ENCODE results near the gene DYNLL1. TPM values are rescaled to one million over a fixed set of nuclear protein-coding genes. Genes with fewer than 3 reads are reported as not detected.

Gene DYNLL1
- polyA plus RNA-seq, 1 experiment: 720 TPM

DNA sequence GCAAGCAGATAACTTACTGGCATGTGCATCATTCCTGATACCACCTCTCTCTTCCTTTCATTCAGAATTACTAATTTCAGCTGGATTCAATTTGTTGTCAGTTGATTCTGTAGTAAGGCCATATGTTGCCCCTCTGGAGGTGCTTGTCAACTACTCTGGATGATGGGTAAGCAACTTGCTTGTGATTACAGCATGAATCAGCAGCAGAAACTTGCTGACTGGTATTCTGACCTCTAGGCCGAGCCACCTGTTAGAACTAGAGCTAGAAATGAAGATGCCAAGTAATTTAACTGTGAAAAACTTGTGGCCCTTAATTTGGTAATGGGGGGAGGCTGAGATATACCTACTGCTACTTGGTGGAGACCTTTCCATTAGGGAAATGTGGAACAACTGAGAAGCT, 43.4 kb downstream of the DYNLL1 start:
- TF ChIP-seq, protein P1, sequence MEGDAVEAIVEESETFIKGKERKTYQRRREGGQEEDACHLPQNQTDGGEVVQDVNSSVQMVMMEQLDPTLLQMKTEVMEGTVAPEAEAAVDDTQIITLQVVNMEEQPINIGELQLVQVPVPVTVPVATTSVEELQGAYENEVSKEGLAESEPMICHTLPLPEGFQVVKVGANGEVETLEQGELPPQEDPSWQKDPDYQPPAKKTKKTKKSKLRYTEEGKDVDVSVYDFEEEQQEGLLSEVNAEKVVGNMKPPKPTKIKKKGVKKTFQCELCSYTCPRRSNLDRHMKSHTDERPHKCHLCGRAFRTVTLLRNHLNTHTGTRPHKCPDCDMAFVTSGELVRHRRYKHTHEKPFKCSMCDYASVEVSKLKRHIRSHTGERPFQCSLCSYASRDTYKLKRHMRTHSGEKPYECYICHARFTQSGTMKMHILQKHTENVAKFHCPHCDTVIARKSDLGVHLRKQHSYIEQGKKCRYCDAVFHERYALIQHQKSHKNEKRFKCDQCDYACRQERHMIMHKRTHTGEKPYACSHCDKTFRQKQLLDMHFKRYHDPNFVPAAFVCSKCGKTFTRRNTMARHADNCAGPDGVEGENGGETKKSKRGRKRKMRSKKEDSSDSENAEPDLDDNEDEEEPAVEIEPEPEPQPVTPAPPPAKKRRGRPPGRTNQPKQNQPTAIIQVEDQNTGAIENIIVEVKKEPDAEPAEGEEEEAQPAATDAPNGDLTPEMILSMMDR (IDR thresholded peaks at IDR 0.05; ENCODE audit: low read depth, low read length): no peak
- Histone ChIP-seq H3K27me3 (ENCODE audit: control insufficient read depth, insufficient read depth, low read length) (no peaks in the 10 kb centered on the region), H3K9me3 (ENCODE audit: control insufficient read depth, insufficient read depth, low read length) (no peaks in the 10 kb centered on the region; the same call in 1 of the 2 replicates), H3K27ac (ENCODE audit: low read depth, low read length) (peak overlapping the region; percentile 25), H3K4me3 (ENCODE audit: low read depth, low read length) (no peak overlapping the region)
- POLR2A ChIA-PET: interaction anchor here (0.9 to 1.1 kb wide), 2 partner anchors 10 to 65 kb away, joined by 3 read pairs; no protein-coding TSS in a partner anchor
- CTCF ChIA-PET: interaction anchor here (1.0 kb wide), 2 partner anchors 44 to 222 kb away, joined by 3 to 6 read pairs; no protein-coding TSS in a partner anchor
- DNase-seq (ENCODE audit: low read depth, low spot score): no peak

DNA sequence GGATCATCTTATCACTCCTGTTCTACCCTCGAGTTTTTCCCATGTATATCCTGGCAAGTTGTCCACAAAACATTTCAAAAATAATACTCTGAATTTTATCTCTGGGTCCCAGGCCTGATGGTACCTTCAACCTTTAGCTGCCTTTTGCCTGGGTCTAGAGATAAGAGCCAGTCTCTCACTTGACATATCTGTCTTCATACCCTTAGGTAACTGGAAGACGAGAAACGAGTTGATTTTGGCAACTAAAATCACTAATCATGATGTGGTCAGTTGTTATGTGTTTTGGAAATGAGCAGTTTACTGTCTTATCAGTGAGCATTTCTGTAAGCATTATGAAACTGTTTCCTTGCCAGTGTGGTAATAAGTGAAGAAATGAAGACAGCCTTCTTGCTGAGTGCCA, 44.5 kb downstream of the DYNLL1 start:
- ChIA-PET CTCF (no interaction called here), POLR2A (no interaction called here)
- no peaks in the 10 kb centered on the region for H3K9me3 ChIP-seq (ENCODE audit: control insufficient read depth, insufficient read depth, low read length)
- no peaks in the 10 kb centered on the region for H3K27me3 ChIP-seq (ENCODE audit: control insufficient read depth, insufficient read depth, low read length)
- no peak overlapping the region for H3K4me3 ChIP-seq (ENCODE audit: low read depth, low read length)
- DNase-seq (ENCODE audit: low read depth, low spot score): no peak
- no peak overlapping the region for H3K27ac ChIP-seq (ENCODE audit: low read depth, low read length)
- TF ChIP-seq, protein P1 (IDR thresholded peaks at IDR 0.05; ENCODE audit: low read depth, low read length): no peak

DNA sequence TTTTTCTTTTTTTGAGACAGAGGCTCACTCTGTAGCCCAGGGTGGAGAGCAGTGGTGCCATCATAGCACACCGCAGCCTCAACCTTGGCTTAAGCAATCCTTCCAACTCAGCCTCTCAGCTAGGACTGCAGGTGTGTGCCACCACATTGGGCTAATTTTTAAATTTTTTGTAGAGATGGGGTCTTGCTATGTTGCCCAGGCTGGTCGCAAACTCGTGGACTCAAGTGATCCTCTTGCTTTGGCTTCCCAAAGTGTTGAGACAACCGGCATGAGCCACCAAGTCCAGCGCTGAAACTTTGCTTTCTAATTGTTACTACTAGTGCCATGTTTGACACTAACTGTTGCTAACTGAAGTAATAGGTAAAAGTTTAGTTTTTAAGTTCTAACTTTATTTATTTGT, 46.3 kb downstream of the DYNLL1 start:
- CTCF ChIA-PET: no interaction called here
- H3K4me3 ChIP-seq (ENCODE audit: low read depth, low read length): no peak overlapping the region
- POLR2A ChIA-PET: no interaction called here
- no peaks in the 10 kb centered on the region for H3K9me3 ChIP-seq (ENCODE audit: control insufficient read depth, insufficient read depth, low read length)
- TF ChIP-seq, protein P1 (IDR thresholded peaks at IDR 0.05; ENCODE audit: low read depth, low read length): no peak
- DNase-seq (ENCODE audit: low read depth, low spot score): no peak
- no peak overlapping the region for H3K27ac ChIP-seq (ENCODE audit: low read depth, low read length)
- H3K27me3 ChIP-seq (ENCODE audit: control insufficient read depth, insufficient read depth, low read length): no peaks in the 10 kb centered on the region

DNA sequence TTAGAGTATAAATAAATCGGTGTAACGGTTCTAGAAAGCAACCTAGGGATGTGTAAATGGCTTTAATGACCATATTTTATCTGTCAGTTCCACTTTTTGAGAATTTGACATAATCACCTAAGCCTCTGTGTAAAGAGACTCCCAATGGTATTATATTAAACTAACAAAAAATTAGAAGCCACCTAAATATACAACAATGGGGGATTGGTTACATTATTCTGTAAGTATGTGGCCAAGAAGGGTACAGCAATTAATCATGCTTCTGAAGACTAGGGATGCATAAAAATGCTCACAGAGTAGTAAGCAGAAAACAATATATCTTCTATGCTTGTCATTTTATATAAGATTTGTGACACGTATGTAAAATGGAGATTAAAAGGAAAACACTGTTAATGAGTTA, 48.8 kb downstream of the DYNLL1 start:
- H3K27ac ChIP-seq (ENCODE audit: low read depth, low read length): no peak overlapping the region
- no peak for DNase-seq (ENCODE audit: low read depth, low spot score)
- no peak overlapping the region for H3K4me3 ChIP-seq (ENCODE audit: low read depth, low read length)
- CTCF ChIA-PET: no interaction called here
- POLR2A ChIA-PET: no interaction called here
- no peaks in the 10 kb centered on the region for H3K9me3 ChIP-seq (ENCODE audit: control insufficient read depth, insufficient read depth, low read length)
- no peaks in the 10 kb centered on the region for H3K27me3 ChIP-seq (ENCODE audit: control insufficient read depth, insufficient read depth, low read length)
- TF ChIP-seq, protein P1 (IDR thresholded peaks at IDR 0.05; ENCODE audit: low read depth, low read length): no peak

DNA sequence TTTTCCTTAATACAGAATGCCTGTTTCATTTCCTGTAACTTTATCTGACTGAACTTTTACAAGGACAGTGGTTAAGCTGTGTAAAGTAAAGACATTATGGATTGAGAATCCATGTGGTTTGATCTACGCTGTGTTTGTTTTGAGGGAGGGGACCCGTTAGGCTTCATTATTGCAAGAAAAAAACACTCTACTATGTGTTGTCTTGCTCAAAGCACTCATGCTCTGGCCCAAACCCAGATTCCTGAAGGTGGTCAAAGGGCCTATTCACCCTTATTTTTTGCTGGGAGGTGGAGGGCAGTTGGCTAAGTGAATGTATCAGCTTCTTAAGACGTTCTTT, 50.1 kb downstream of the DYNLL1 start:
- CTCF ChIA-PET: no interaction called here
- POLR2A ChIA-PET: no interaction called here
- Histone ChIP-seq H3K9me3 (ENCODE audit: control insufficient read depth, insufficient read depth, low read length) (no peaks in the 10 kb centered on the region), H3K27ac (ENCODE audit: low read depth, low read length) (no peak overlapping the region), H3K27me3 (ENCODE audit: control insufficient read depth, insufficient read depth, low read length) (no peaks in the 10 kb centered on the region), H3K4me3 (ENCODE audit: low read depth, low read length) (no peak overlapping the region)
- TF ChIP-seq, protein P1 (IDR thresholded peaks at IDR 0.05; ENCODE audit: low read depth, low read length): no peak
- DNase-seq (ENCODE audit: low read depth, low spot score): no peak

Small RNA genes within 50 kb of the gene (small RNA-seq; reads per million reads assigned to genes)
- gene RF00019 (ENCODE audit: insufficient read length, low read depth): not detected

Other genes with a start within 250 kb of the DYNLL1 start
- 35.0 and 48.1 TPM in 2 replicates for gene PXN, start 230.4 kb upstream of the DYNLL1 start, polyA plus RNA-seq (2011; rRNA removed)
- under 0.01 TPM in 2 replicates for gene RNU4-2, start 204.2 kb upstream of the DYNLL1 start, polyA plus RNA-seq (2011; rRNA removed)
- gene RNU4-1, start 202.9 kb upstream of the DYNLL1 start, polyA plus RNA-seq (2011; rRNA removed): under 0.01 TPM in 1 of 2 replicates, not detected in the other
- gene SIRT4, start 193.8 kb upstream of the DYNLL1 start, polyA plus RNA-seq (2011; rRNA removed): 1.4 and 1.9 TPM in 2 replicates
- 0.20 and 0.41 TPM in 2 replicates for gene PLA2G1B, start 168.3 kb upstream of the DYNLL1 start, polyA plus RNA-seq (2011; rRNA removed)
- not detected in 2 replicates for gene MSI1, start 126.9 kb upstream of the DYNLL1 start, polyA plus RNA-seq (2011; rRNA removed)
- gene COX6A1, start 58.0 kb upstream of the DYNLL1 start, polyA plus RNA-seq (2011; rRNA removed): 414 and 536 TPM in 2 replicates
- 56.2 and 70.7 TPM in 2 replicates for gene TRIAP1, start 49.7 kb upstream of the DYNLL1 start, polyA plus RNA-seq (2011; rRNA removed)
- 20.6 and 25.9 TPM in 2 replicates for gene GATC, start 49.7 kb upstream of the DYNLL1 start, polyA plus RNA-seq (2011; rRNA removed)
- 127 and 154 TPM in 2 replicates for gene SRSF9, start 26.4 kb upstream of the DYNLL1 start, polyA plus RNA-seq (2011; rRNA removed)
- 36.2 and 47.1 TPM in 2 replicates for gene COQ5, start 33.0 kb downstream of the DYNLL1 start, polyA plus RNA-seq (2011; rRNA removed)
- 101 and 105 TPM in 2 replicates for gene RNF10, start 38.2 kb downstream of the DYNLL1 start, polyA plus RNA-seq (2011; rRNA removed)
- 49.8 and 54.0 TPM in 2 replicates for gene POP5, start 85.3 kb downstream of the DYNLL1 start, polyA plus RNA-seq (2011; rRNA removed)
- 0.09 and 0.27 TPM in 2 replicates for gene CABP1, start 144.5 kb downstream of the DYNLL1 start, polyA plus RNA-seq (2011; rRNA removed)
- gene MLEC, start 191.0 kb downstream of the DYNLL1 start, polyA plus RNA-seq (2011; rRNA removed): 76.7 and 84.2 TPM in 2 replicates
- 35.7 and 41.9 TPM in 2 replicates for gene UNC119B, start 214.3 kb downstream of the DYNLL1 start, polyA plus RNA-seq (2011; rRNA removed)
- 4.0 and 5.5 TPM in 2 replicates for gene ACADS, start 229.7 kb downstream of the DYNLL1 start, polyA plus RNA-seq (2011; rRNA removed)